Measurements from ENCODE around the gene SKI. TPM values are rescaled to one million over a fixed set of nuclear protein-coding genes. Genes with fewer than 3 reads are reported as not detected.

Gene SKI
- total and polyA plus RNA-seq, 2 of the 8 experiments (the other 6 are each of a cell fraction or from before 2014, with no cell fraction given): 8.3 to 87.6 TPM

DNA sequence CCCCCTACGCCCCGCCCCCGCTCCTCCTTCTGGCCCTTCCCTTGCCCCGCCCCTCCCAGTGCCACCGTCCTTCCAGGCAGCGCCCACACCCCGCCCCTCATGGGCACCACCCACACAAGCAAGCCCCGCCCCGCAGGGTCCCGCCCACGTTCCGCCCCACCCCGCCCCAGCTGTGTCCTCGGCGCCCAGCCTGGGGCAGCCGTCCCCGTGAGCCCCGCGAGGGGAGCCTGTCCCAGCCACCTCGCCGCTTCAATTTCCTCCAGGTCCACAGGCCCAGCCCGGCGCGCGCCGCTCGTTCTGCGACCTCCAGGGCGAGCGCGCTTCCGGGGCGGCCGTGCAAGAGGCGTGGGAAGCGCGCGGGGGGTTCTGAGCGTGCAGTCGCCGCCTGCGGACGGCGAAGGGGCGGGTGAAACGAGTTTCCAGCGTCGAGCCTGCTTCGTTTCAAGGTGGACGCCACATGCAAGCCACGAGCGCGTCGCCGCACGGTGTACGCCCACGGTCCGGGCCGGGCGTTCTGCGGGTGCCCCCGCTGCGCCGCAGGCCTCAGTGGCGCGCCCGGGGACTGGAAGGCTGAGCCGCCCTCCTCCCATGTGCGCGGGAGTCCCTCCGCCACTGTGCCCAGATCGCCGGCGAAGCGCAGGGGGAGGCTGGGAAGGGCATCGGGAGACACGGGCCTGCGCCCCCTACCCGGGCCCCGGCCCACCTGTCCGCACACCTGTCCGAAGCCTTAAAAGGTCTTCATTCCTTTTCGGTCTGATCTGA lies 22.7 kb upstream of the SKI start (continued):
- TF ChIP-seq ZNF274 (IDR thresholded peaks at IDR 0.05; ENCODE audit: borderline replicate concordance, extremely low read depth, low read length): no peak
- TF ChIP-seq TAF1 (IDR thresholded peaks at IDR 0.05; ENCODE audit: low read depth, low read length): peak; percentile 10; the same call in 1 of the 2 replicates
- TF ChIP-seq GTF2F1 (IDR thresholded peaks at IDR 0.05; ENCODE audit: borderline replicate concordance, low read depth, low read length): no peak
- TF ChIP-seq POLR2AphosphoS5 (IDR thresholded peaks at IDR 0.05; ENCODE audit: low read depth, low read length): no peak; the same call in 1 of the 2 replicates
- peak; percentile 94 for TF ChIP-seq KDM4A (IDR thresholded peaks at IDR 0.05; ENCODE audit: low read depth, low read length, severe bottlenecking)
- TF ChIP-seq CTCF (IDR thresholded peaks at IDR 0.05; ENCODE audit: control extremely low read depth in 1 of 3, insufficient read depth in 1 of 3, low read depth in 1 of 3, low read length in 3 of 3): no peak
- TF ChIP-seq MAFK (IDR thresholded peaks at IDR 0.05; ENCODE audit: low read depth, low read length): no peak
- TF ChIP-seq CREB1 (IDR thresholded peaks at IDR 0.05): 0 out of 2 replicates have a peak, but pooled peaks have one; percentile 3
- TF ChIP-seq RBBP5 (IDR thresholded peaks at IDR 0.05; ENCODE audit: borderline replicate concordance, low read depth, low read length): peak; percentile 57; the same call in 1 of the 2 replicates
- TF ChIP-seq, protein P1, sequence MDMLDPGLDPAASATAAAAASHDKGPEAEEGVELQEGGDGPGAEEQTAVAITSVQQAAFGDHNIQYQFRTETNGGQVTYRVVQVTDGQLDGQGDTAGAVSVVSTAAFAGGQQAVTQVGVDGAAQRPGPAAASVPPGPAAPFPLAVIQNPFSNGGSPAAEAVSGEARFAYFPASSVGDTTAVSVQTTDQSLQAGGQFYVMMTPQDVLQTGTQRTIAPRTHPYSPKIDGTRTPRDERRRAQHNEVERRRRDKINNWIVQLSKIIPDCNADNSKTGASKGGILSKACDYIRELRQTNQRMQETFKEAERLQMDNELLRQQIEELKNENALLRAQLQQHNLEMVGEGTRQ (IDR thresholded peaks at IDR 0.05; ENCODE audit: low read length): no peak
- no peak for TF ChIP-seq SRF (IDR thresholded peaks at IDR 0.05; ENCODE audit: low read depth, low read length)
- TF ChIP-seq POLR2A (IDR thresholded peaks at IDR 0.05; ENCODE audit: control extremely low read depth in 1 of 2, low read depth in 2 of 2, low read length in 2 of 2): peak in 1 of 2 experiments; percentile 17; a peak in 1 of 3 replicates
- TF ChIP-seq EGR1 (IDR thresholded peaks at IDR 0.05; ENCODE audit: borderline replicate concordance, low read depth, low read length): peak; percentile 38; the same call in 1 of the 2 replicates
- TF ChIP-seq MAX (IDR thresholded peaks at IDR 0.05): peak; percentile 92
- TF ChIP-seq SP2 (IDR thresholded peaks at IDR 0.05; ENCODE audit: low read length): no peak
- no peak for TF ChIP-seq JUN (IDR thresholded peaks at IDR 0.05; ENCODE audit: low read depth, low read length)

Data from H1 (cell line).